GM18873 (cell line): ENCODE results near the gene CSPG4.

ENCODE experiments used
- ATAC-seq: cut with Tn5 transposase; IDR thresholded peaks from one replicate; pipeline ENCODE4 v1.9.1; 2021; ENCODE audit warnings: mild to moderate bottlenecking, moderate library complexity, moderate number of reproducible peaks; ENCODE audit not compliant: unreplicated experiment, low FRiP score

The CSPG4 gene

GRCh38 chr15:75674366-75674765, 38.3 kb downstream of the CSPG4 start:
- ATAC-seq, result no peak

- no peak for ATAC-seq
These were observed 39.0 kb downstream of the CSPG4 start for GRCh38 chr15:75673426-75674235.

- no peak for ATAC-seq
These were observed 39.8 kb downstream of the CSPG4 start for GRCh38 chr15:75672646-75673425.

- no peak for ATAC-seq
These were observed 40.7 kb downstream of the CSPG4 start for GRCh38 chr15:75671730-75672602.

GRCh38 chr15:75669879-75670212, 42.8 kb downstream of the CSPG4 start:
- ATAC-seq, result no peak

- ATAC-seq, result no peak
These were observed 43.3 kb downstream of the CSPG4 start for GRCh38 chr15:75669191-75669878.

GRCh38 chr15:75666823-75667501, 45.7 kb downstream of the CSPG4 start:
- no peak for ATAC-seq

- no peak for ATAC-seq
These were observed 48.7 kb downstream of the CSPG4 start for GRCh38 chr15:75663931-75664421.

GRCh38 chr15:75662823-75663519, 49.7 kb downstream of the CSPG4 start:
- ATAC-seq, result no peak

GRCh38 chr15:75661756-75662140, 50.9 kb downstream of the CSPG4 start:
- no peak for ATAC-seq

- no peak for ATAC-seq
These were observed 51.4 kb downstream of the CSPG4 start for GRCh38 chr15:75661100-75661755.

- ATAC-seq, result no peak
These were observed 52.6 kb downstream of the CSPG4 start for GRCh38 chr15:75659928-75660645.

GRCh38 chr15:75659141-75659771, 53.4 kb downstream of the CSPG4 start:
- no peak for ATAC-seq

- ATAC-seq, result no peak
These were observed 55.8 kb downstream of the CSPG4 start for GRCh38 chr15:75656813-75657212.

GRCh38 chr15:75656331-75656730, 56.3 kb downstream of the CSPG4 start:
- ATAC-seq, result no peak

- no peak for ATAC-seq
These were observed 56.7 kb downstream of the CSPG4 start for GRCh38 chr15:75655931-75656330.

GRCh38 chr15:75654201-75654907, 58.3 kb downstream of the CSPG4 start:
- ATAC-seq, result no peak
